GM18519 (cell line): Measurements from ENCODE around the gene PTPRE.
"Not testable (repeated sequence)": the region's sequence is repeated elsewhere in the genome, so short reads cannot be mapped to it uniquely, and the experiment has no call there.

Source experiments
- ATAC-seq: cut with Tn5 transposase; IDR thresholded peaks from one replicate; pipeline ENCODE4 v1.9.1; 2021; ENCODE audit warnings: mild to moderate bottlenecking, moderate library complexity; ENCODE audit not compliant: unreplicated experiment, low FRiP score

Gene PTPRE

DNA sequence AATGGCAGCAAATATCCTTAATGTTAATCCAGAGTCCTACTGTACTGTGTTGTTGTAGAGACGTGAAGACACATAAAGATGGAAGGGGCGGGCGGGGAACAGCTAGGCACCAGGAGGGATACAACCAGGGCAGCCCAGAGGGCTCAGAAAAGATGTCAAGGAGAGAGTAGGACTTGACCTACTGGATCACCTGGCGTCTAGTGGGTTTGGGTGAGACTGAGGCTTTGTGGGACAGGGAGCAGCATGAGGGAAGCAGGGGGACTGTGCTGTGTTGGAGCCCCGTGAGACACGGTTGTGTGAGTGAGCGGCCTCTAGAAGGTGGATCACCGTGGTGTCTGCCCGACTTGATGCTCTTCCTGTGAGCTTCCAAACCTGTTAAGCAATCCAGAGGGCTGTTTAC, 68.0 kb downstream of the PTPRE start:
- ATAC-seq, result no peak

DNA sequence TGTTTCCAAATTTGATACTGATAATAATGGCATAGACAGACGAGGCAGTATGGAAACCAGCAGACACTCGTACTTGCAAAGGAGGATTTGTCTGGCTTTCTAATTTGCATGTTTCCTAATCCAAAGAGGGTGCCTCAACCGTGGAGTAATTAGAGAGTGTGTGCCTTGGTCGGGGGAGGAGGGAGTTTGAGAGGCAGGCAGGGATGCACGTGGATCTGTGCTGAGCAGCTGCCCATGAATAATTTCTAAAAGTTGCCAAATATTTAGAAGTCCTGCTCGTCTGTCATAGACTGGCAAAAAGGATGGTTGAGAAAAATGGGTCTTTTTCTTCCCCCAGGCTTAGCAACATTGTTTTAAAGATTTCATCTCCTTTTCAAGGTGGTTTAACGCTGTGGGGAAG, 69.4 kb downstream of the PTPRE start:
- ATAC-seq, result no peak

GRCh38 chr10:127976701-127977356, 69.9 kb downstream of the PTPRE start:
- ATAC-seq, result no peak

DNA sequence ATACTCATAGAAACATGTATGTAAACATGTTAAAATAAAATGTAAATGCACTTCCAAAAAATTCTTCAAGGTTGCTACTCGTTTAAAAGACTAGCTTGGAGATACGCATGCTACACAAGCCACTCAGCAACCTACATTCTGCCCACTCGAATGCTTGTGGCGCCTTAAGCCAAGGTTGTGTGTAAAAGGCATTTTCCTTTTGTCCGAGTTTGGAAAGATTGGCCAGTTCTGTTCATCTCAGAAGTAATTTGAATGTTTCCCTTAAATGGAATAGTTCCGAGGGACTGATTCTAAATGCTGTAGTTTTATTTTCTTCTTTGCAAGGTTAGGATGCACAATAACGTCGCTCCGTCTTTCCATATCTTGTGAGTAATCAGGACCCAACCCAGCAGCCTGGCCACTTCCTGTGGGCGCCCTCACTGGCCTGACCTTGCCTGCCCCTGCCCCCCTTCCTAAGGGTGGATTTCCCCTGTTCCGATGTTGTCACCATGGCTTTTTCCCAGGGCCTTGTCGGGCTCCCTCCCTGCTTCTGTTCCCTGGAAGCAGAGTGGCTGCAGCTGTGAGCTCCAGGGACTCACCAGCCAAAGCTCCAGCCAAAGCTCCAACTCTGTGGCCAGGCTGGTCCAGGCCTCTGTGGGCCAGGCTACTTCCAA, 70.6 kb downstream of the PTPRE start:
- no peak for ATAC-seq

DNA sequence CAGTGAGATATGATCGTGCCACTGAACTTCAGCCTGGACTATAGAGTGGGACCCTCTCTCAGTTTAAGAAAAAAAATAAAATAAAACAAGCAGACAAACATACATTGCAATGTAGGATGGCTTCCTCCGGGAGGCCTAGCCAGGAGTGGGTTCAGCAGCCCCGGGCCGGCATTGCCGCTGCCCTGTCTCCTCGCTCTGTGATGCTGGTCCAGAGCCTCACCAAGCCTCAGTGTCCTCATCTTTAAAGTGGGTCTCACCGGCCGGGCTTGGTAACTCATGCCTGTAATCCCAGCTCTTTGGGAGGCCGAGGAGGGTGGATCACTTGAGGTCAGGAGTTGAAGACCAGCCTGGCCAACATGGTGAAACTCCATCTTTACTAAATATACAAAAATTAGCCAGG, 71.6 kb downstream of the PTPRE start:
- ATAC-seq, result no peak

- no peak for ATAC-seq
Measured at GRCh38 chr10:127979045-127979444, 72.1 kb downstream of the PTPRE start.

DNA sequence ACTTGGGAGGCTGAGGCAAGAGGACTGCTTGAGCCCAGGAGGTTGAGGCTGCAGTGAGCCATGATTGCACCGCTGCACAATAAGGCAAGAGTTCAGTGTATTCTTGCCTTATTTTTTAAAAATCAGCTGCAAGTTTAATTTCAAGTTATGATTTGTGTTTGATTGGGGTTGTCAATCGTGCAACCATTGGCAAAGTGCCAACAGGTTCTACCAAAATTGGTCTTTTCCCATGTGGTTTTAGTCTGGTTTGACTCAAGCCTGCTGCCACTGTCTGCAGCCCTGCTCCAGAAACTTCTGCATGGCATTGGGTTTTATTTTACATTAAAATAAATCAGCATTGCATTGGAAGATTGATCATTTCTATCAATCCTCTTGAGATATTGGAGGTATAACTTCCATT, 72.7 kb downstream of the PTPRE start:
- ATAC-seq, result no peak

- ATAC-seq, result no peak
Measured at GRCh38 chr10:127980898-127981297, 74.0 kb downstream of the PTPRE start.

GRCh38 chr10:127982601-127983000, 75.7 kb downstream of the PTPRE start:
- ATAC-seq, result no peak

- ATAC-seq, result no peak
Measured at GRCh38 chr10:127983344-127984100, 76.6 kb downstream of the PTPRE start.

DNA sequence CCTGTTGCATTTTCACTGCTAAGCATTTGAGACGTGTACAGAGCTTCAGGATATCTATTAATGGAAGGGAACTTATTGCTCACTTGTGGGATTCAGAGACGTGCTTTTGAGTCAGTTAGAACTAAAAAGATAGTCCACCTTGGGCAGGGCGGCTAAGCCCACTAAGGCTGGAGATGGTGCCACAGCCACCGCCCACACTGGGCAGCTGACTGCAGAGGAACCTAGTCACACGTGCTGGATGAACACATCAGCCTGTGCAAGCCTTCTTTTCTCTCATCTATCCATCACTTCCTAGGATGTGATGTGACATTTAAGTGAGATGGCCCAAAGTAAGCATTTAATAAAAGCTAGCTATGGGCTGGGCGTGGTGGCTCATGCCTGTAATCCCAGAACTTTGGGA, 78.0 kb downstream of the PTPRE start:
- ATAC-seq, result no peak

DNA sequence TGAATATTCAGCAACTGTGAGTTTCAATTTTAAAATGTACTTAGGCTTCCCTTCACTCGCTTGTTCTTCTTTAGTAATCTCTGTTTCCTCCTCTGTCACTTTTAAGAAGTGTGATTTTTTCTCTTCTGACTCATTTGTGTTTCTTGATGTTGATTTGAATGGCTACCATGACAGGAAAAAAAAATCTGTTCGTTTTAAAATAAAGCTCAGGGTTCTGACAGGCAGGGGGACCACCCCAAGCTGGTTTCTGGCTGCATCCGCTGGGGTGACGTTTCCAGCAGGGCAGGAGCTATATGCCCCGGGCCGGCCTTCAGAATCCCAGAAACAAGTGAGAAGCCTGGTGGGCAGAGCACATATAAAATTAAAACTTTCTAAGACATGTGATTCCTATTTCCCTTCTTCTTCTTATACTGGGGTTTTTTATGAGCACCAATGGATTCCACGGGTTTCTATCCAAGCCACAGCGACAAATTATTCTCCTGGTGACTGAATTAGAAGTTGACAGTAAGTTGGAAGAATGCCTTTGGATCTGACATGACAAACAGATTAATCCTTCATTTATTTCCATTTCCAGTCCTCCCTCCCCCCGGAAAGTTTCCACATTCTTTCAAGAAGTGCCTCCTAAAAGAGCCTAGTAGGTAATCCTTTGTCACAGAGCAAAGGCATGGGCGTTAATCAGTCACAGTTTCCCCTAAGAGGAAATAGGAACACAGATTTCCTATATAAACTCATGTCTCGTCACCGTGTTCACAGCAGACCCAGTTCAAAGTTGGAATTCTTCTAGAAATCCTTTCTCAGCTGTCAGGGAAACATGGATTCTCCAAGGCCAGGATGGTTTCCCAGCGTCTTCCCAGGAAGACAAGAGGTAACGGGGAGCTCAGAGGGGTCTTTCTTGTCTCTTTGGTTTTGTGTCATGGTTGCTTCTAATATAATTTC, 79.9 kb downstream of the PTPRE start:
- ATAC-seq, result no peak

DNA sequence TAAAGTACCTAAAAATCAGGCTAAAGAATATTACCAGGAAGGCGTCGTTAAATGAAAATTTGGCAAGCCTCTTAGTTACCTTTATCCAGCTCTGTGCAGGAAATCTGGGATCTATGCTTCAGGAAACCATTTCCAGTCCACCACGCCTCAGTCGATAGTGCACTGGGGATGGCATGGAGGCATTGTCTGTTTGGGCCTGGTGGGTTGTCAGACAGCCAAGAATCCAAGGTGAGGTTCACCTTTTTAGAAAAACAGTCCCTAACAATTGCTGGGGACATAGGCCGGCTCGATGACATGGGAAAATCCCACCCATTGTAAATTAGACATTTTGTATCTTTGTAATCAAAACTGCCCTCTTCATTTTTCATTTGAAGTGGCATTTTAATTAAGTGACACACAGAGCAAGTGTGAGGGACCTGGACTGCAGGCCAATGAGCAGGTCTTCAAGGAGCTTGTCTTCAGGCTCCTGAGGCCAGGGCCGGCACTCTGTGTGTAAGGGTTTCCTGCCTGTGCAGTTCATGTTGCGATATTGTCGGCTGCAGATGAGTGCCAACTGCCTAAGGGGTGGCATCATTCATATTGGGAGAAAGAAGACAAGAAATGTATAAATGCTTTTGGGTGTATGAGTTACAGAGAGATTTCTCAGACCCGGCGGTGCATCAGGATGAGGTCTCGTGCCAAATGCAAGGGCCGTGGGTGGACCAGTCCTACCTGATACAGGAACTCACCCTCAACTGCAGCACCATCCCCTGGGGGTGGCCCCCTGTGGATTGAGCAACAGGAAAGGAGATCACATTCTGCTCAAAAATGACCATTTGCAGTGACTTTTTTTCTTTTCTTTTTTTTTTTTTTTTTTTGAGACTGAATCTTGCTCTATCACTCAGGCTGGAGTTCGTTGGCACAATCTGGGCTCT, 80.8 kb downstream of the PTPRE start:
- no peak for ATAC-seq

DNA sequence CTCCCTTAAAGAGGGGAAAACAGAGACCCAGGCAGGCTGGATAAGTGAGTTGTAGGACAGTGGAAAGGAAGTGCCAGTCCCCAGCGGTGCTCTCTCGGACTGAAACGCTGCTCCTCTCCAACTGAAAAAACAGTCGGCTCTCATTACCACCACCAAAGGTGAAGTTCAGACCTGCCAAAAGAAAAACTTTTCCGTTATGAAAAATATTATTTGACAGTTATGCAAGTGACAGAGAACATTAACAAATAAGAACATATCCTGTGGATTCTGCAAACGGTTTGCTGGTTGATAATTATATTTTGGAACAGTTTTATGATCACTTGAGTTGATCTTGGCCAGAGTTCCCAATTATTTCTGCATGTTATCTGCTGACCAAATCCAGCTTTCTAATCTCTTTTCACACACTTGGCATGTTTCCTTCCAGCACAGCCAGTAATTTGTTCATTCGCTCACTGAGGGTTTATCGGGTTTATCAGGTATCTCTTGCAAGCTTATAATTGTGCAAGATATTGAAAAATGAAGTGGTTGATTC, 82.6 kb downstream of the PTPRE start:
- no peak for ATAC-seq

GRCh38 chr10:127990132-127990788, 83.4 kb downstream of the PTPRE start:
- ATAC-seq, result not testable (repeated sequence)

DNA sequence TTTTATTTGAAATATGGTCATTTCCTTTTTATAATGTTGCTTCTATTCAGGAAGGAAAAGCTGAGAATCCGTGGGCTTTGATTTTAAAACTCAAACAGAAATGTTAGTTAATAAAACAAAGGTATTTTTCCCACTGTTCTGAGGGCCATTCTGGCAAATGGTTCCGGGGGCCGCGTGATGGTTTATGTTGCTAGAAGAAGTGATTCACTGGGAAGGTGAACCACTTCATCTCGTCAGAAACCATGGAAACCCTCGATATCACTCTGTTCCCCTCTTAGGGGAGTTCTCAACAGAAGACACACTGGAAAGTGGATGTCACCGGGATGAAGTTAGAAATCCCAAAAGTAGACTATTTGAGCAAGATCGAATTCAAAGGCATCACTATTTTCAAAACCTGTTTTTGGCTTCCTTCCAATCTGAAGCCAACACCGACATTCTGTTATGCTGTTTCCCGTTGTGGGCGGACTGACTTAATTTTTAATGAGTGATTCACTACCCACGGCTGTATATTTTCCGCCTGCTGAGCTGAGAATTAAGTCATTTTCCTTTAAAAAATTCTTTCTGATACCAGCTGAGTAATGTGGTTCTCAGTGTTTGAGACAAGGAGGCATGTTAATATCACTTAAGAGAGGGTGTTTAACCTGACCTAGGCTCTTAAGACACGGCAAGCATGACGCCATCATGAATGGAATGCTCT, 84.1 kb downstream of the PTPRE start:
- ATAC-seq, result no peak

DNA sequence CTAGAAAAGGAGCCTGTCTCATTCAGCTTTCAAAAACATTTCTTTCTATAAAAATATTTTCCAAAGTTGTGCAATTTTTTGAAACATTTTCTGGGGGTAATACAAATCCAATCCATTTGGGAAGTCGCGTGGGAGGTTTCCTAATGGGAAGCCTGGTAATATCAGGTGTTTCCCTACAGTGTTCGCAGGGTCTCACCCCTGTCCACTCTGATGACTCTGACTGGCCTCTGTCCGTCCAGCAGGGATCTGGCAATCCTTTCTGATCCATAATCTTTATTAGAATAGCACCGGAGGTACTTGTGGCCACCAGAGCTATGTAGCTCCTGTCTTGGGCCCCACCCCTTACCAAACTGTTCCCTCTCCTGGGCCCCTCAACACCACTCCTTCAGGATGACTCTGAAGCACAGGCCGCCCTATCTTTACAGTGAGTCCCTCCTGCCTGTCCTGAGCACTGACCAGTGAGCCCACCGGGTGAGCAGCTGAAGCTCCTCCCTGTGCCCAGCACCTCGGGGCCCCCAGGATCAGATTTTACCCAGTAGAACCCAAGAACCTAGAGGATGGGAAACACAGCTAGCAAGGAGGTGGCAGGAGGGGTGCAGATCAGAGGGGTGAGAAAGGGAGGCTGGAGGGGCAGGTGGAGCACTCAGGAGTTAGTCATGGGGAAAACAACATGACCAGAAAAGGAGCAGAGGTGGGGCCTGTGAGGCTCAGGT, 84.8 kb downstream of the PTPRE start:
- no peak for ATAC-seq

DNA sequence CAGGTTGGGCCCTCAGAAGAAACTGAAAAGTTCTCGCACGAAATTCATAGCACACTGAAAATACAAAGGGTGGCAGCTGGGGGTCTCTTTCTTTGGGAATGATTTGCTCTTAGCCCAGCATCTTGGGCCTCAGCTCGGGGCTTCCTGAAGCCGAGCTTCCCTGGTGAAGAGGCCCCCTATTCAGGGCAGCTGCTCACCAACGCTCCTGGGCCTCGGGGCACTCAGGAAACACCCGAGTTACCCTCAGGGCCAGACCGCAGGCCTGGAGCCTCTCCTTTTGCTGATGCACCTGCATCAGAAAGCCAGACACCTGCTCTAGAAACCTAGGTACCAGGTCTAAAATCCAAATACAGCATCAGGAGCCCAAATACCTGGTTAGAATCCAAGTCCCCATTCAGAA, 85.5 kb downstream of the PTPRE start:
- ATAC-seq, result no peak
